HG02870 (cell line): ENCODE data around the gene PCSK5.

ENCODE experiments used
- ATAC-seq: cut with Tn5 transposase; IDR thresholded peaks from one replicate; pipeline ENCODE4 v1.9.1; 2021; ENCODE audit warnings: mild to moderate bottlenecking, moderate library complexity; ENCODE audit not compliant: unreplicated experiment

PCSK5 gene

GRCh38 chr9:76115396-76115795 lies 224.9 kb downstream of the PCSK5 start:
- ATAC-seq, result no peak

DNA sequence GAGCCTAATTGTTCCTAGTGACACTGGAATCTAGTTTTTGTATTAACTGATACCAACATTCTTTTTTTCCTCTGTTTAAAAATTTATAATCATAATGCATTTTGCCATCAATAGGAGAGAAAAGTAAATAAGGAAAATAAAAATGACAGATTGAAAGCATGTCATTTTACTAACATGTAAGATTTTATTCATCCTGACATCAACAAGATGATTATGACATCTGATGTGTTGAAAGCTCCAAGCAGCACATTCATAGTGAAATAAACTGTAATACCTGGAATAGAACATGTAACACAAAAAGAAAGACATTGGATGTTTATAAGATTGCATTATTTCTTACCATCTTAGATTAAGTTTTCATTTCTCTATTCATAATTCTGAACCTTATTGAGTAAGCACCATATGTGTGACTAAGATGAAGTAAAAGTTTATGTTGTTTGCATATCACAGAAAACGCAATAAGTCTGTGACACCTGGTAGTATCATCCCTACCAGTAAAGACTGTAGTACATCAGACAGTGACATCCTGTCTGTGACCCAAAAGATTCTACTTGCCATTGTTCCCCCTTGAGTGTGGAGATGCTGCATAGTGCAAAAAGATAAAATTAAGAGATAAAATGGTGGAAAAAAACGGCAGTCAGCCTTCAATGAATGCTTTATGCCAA lies 225.6 kb downstream of the PCSK5 start:
- no peak for ATAC-seq

GRCh38 chr9:76116913-76117312 lies 226.4 kb downstream of the PCSK5 start:
- no peak for ATAC-seq

GRCh38 chr9:76127637-76128036 lies 237.2 kb downstream of the PCSK5 start:
- ATAC-seq, result no peak

DNA sequence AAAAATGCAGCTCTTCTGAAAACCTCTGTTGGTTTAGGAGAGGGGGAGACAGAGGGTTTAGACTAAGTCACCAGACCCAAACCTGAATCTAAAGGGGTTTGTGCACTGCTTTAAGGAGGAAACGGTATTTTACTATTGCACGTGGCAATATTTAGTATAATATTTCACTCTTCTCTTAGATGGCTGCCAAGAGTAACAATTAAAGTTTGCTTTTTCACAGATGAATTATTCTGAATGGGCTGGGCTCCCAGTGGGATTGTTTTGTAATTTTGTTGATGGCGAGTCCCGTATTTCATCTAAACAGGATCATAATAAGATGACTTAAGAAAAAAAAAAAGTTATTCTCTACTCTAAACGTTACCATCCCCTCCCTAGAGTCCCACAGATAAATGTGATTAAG lies 245.4 kb downstream of the PCSK5 start:
- ATAC-seq, result no peak

DNA sequence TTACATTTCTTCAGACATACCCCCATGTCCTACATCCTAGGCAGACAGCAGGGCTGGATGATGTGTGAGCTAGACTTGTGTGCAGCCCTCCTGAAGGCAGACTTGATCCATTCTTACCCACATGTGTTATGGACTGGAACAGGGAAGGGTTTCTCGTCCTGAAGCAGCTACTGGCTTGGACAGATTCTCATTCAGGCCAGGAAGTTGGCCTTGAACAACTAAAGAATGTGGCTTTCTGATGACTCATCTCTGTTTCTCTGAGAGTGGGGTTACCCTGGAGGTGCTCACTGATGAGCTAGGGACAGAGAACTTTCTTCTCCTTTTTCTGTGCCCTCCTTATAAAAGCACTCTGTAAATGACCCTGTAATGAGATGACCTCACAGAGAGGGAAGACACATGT lies 246.5 kb downstream of the PCSK5 start:
- ATAC-seq, result no peak

GRCh38 chr9:76137931-76138330 lies 247.5 kb downstream of the PCSK5 start:
- ATAC-seq, result no peak

DNA sequence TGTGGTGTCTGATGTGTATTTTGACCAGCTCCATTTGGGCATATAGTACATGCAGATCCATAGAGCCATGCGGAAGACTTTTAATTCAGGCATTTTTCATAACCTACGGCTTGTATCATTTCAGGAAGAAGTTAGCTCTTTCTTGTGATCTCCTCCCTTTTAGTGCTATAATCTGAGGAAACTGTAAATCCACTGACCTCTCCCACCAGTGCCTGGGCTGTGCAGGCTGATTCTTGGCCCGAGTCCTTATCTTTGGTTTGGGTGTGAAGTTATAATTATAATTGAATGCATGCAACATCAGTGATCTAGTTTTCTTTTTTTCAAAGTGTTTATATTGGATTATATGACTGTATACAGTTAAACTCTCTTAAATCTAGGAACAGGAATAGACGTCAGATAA lies 247.9 kb downstream of the PCSK5 start:
- ATAC-seq, result no peak

- ATAC-seq, result no peak
These were observed 253.4 kb downstream of the PCSK5 start for GRCh38 chr9:76143834-76144233.

DNA sequence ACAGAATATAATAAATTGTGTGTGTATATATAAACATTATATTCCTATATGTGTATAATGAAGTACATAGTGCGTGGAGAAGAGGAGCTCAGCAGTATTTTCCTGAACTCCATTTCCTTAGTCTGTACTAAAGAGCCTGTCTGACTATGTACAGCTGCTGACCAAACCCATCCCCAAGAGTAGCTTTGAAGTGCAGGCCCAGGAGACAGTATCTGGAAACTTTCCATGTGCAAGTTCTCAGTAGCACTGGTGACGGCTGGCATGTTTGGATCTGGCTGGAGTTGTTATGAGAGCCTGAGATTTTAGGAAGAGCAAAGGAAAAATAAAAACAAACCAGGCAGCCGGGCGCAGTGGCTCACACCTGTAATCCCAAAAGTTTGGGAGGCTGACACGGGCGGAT lies 259.5 kb downstream of the PCSK5 start:
- ATAC-seq, result no peak

GRCh38 chr9:76151267-76151666 lies 260.8 kb downstream of the PCSK5 start:
- ATAC-seq, result no peak

GRCh38 chr9:76153339-76153738 lies 262.9 kb downstream of the PCSK5 start:
- no peak for ATAC-seq

DNA sequence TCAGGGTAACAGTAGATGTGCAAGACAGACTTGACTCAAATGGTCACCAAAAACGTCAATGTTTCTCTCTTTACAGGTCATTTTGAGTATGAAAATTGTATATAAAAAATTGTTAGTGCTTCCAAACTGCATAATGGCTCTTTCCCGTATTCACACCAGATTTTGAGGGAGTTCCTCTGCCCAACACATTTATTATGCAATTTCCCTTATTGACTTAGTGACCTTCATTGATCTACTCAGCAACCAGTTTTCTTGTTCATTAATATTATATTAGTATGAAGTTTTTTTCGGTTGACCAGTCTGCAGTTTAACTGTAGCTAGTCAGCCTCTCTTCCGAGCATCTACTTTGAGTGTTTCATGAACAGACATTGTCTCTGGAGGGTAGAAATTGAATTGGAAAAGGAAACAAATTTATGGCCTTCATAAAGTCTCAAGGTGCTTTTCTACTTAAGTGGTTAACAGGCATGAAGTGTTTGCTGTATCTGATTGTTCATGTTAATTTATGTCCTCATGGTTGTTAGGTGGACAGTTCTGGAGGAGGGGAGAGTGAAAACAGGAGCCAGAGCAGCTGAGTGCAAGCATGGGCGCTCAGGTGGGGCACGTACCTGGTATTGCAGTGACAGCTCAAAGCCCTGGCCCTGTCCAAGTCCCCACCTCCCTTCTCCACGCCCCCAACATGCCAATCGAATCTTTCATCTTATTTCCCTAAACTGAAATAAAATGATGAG lies 263.6 kb downstream of the PCSK5 start:
- ATAC-seq, result no peak

DNA sequence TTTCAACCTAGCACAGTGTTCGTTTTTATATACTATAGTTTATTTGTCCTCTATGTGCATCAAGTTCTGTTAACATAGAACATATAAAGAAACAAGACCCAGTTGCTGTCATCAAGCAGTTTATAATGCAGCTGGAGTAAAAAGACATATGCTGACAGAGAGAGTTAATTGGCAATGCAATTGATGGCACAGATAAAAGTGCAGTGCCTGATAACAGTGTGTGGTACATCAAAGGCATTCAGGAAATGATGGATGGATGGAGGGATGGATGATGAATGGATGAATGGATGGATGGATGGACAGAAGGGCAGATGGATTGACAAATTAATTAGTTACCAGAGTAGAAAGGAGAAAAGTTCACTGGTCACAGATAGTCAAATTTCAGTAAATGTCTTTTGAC lies 264.9 kb downstream of the PCSK5 start:
- ATAC-seq, result no peak

- ATAC-seq, result no peak
These were observed 268.2 kb downstream of the PCSK5 start for GRCh38 chr9:76158713-76159112.

DNA sequence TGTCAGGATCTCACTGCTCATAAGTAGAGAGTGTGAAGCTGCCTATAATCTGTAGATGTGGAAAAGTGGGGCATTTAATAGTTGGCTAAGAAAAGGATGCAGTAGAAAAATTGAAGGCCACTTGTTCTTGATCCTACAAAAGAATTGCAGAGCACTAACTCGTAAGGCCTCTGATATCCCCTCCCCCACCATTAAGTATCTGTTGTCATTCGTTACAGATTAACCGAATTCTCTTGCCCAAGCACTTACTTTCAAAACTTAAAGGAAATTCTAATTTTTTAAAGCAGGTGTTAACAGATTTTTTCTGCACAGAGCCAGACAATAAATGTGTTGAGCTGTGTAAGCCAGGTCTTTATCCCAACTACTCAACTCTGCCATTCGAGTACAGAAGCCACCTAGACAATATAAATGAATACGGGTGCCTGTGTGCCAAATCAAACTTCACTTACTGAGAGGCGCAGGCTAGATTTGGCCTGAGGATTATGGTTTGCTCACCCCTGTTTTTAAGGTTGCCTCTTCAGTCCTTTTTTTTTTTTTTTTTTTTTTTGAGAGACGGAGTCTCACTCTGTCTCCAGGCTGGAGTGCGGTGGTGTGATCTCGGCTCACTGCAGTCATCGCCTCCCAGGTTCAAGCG lies 268.9 kb downstream of the PCSK5 start:
- no peak for ATAC-seq

DNA sequence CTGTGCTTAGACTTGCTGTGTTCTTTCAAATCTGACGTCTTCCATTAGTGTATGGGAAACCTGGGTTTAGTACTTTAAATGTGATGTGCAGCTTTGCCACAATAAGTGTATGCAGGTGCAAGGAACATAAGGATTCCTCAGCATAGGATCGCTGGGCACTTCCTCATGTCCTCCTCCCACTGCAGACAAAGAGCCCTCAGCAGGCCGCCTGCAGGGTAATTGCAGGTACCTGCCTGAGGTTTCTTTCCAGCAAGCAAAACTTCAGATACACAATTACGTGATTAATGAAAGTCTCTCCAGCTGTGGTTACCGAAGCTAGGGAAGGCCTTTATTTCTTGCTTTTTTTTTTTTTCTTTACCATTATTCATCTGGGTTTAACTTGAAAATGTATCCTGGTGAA lies 270.6 kb downstream of the PCSK5 start:
- no peak for ATAC-seq

GRCh38 chr9:76161541-76161940 lies 271.1 kb downstream of the PCSK5 start:
- no peak for ATAC-seq

DNA sequence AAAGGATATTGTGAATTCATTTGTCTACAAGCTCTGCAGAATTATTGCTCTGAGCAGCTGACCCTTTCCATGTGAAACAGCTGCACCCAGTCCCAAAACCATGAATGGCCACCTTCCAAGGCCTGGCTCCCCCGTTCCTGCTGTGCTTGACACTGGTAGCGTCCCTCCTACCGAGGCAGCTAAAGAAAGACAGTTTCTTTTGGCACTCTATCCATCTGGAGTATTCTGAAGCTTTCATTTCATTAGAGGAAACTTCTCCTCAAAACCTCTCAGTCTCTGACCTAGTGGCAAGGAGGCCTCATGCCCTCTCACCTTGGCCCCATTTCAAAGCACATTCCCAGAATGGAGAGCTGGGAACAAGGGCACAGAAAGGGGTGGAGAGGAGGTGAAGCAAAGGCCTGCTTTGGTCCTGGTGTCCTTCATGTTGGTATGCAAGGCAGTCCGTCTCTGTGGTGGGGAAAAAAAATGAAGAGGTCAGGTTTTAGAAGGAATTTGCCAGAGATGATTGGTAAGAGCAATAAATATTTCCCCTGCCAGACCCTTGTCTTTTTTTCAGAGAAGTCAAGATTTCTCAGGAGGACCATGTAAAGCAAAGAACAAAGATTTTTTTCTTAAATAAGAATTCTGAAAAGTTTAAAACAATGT lies 271.7 kb downstream of the PCSK5 start:
- ATAC-seq, result no peak

DNA sequence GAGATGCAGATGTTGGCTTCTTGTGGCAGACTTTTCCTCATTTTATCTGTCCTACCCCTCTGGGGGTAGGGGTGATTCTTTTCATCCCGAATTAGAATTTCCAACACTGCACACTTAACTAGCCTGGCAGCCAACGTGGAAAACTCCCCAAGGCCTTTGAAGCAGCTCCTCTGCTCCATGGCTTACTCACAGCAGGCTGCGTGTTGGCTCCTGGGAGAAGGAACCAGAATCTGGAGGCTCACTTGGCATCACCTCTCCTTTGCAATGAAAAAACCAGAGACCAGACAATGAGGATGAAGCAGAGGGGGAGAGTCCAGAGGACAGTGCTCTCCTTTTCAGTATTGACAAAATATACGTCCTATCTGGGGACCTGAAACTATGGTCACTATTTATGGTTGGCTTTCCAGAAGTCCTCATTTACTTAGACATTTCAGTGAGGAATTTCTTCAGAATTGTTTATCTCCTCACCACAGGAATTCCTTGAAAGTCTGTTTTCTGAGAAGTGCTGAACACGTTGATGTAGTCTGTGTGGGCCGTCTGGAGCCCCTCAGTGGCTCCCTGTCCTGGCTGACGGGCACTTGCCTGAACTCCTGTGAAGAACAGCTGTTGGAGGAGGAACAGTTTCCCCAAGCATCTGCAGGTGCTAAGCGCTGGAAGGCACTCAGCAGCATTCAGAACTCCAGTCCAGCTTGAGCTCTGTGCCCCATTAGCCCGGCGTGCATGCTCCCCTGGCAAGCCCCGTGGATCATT lies 272.5 kb downstream of the PCSK5 start:
- no peak for ATAC-seq

DNA sequence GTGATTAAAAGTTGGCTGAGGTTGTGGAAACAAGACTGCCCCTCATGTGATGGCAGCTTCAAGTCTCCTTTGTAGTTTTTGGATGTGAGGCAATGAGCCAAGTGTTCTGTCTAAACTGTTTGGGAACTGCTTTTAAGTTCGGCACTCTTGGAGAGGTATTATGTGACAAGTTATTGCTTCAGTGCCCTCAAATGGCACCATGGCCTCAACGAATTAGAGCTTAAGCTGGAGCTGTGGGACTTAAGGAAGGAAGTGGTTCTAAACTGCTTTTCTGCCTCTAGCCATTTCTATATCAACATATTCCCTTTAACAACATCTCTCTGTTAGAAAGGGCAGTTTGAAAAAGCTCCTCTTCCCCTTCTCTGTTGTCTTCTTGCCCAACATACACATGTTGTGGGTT lies 276.1 kb downstream of the PCSK5 start:
- ATAC-seq, result no peak
